Stomach smooth muscle (tissue), 2 donors: ENCODE measurements around the gene HDAC8.

Experiments used
- H3K27ac ChIP-seq: one replicate; pipeline ENCODE4 v1.7.0; 2013; ENCODE audit warnings: mild to moderate bottlenecking, low read length, inconsistent platforms
- H3K27me3 ChIP-seq, 2 donors: one replicate each; pipeline ENCODE4 v1.7.0; 2013; ENCODE audit warnings: low read length in 2 of 2; ENCODE audit not compliant: insufficient read depth in 2 of 2, control insufficient read depth in 1 of 2
- H3K36me3 ChIP-seq, 2 donors: one replicate each; pipeline ENCODE4 v1.7.0; 2013; ENCODE audit warnings: low read length in 2 of 2; ENCODE audit not compliant: control insufficient read depth in 2 of 2, insufficient read depth in 2 of 2
- H3K4me1 ChIP-seq: one replicate; pipeline ENCODE4 v1.7.0; 2013; ENCODE audit warnings: low read length; ENCODE audit not compliant: control insufficient read depth, insufficient read depth
- H3K4me3 ChIP-seq, 2 donors: one replicate each; pipeline ENCODE4 v1.7.0; 2013; ENCODE audit warnings: low read length in 2 of 2
- H3K9ac ChIP-seq, 2 donors: one replicate each; pipeline ENCODE4 v1.7.0; 2013; ENCODE audit warnings: low read length in 2 of 2, mild to moderate bottlenecking in 1 of 2
- H3K9me3 ChIP-seq, 2 donors: one replicate each; pipeline ENCODE4 v1.7.0; 2013; ENCODE audit warnings: low read length in 2 of 2; ENCODE audit not compliant: control insufficient read depth in 2 of 2
- donor health status: healthy.
- donor health status: Pancreatic carcinoma.

The HDAC8 gene

GRCh38 chrX:72376124-72376523, 196.5 kb downstream of the HDAC8 start:
- Histone ChIP-seq H3K9ac (no peak overlapping the region), H3K27ac (no peak overlapping the region), H3K36me3 (no peaks in the 10 kb centered on the region), H3K9me3 (no peaks in the 10 kb centered on the region), H3K4me3 (no peak overlapping the region), H3K27me3 (peaks cover 0 to 3% of the 10 kb centered on the region in 2 donors), H3K4me1 (no peaks in the 10 kb centered on the region)

- Histone ChIP-seq H3K9me3 (no peaks in the 10 kb centered on the region), H3K9ac (no peak overlapping the region), H3K4me3 (no peak overlapping the region), H3K36me3 (no peaks in the 10 kb centered on the region), H3K27ac (no peak overlapping the region), H3K27me3 (peaks cover 0 to 6% of the 10 kb centered on the region in 2 donors), H3K4me1 (no peaks in the 10 kb centered on the region)
Observed at GRCh38 chrX:72373136-72373535, 199.5 kb downstream of the HDAC8 start.

GRCh38 chrX:72372735-72373134, 199.9 kb downstream of the HDAC8 start:
- no peak overlapping the region for H3K4me3 ChIP-seq
- H3K4me1 ChIP-seq: no peaks in the 10 kb centered on the region
- no peaks in the 10 kb centered on the region for H3K36me3 ChIP-seq
- no peak overlapping the region for H3K27ac ChIP-seq
- peaks cover 0 to 4% of the 10 kb centered on the region in 2 donors for H3K27me3 ChIP-seq
- H3K9ac ChIP-seq: no peak overlapping the region
- H3K9me3 ChIP-seq: no peaks in the 10 kb centered on the region

- H3K9me3 ChIP-seq: no peaks in the 10 kb centered on the region
- H3K27ac ChIP-seq: no peak overlapping the region
- H3K9ac ChIP-seq: no peak overlapping the region
- peaks cover 0 to 4% of the 10 kb centered on the region in 2 donors for H3K27me3 ChIP-seq
- no peak overlapping the region for H3K4me3 ChIP-seq
- H3K4me1 ChIP-seq: no peaks in the 10 kb centered on the region
- H3K36me3 ChIP-seq: no peaks in the 10 kb centered on the region
Observed at GRCh38 chrX:72371405-72371804, 201.2 kb downstream of the HDAC8 start.

GRCh38 chrX:72368796-72369195, 203.8 kb downstream of the HDAC8 start:
- H3K9me3 ChIP-seq: no peaks in the 10 kb centered on the region
- no peaks in the 10 kb centered on the region for H3K4me1 ChIP-seq
- H3K9ac ChIP-seq: no peak overlapping the region
- H3K36me3 ChIP-seq: no peaks in the 10 kb centered on the region
- H3K4me3 ChIP-seq: no peak overlapping the region
- H3K27me3 ChIP-seq: peaks cover 0 to 4% of the 10 kb centered on the region in 2 donors
- no peak overlapping the region for H3K27ac ChIP-seq

GRCh38 chrX:72367516-72367915, 205.1 kb downstream of the HDAC8 start:
- no peaks in the 10 kb centered on the region for H3K9me3 ChIP-seq
- H3K27ac ChIP-seq: no peak overlapping the region
- H3K9ac ChIP-seq: no peak overlapping the region

DNA sequence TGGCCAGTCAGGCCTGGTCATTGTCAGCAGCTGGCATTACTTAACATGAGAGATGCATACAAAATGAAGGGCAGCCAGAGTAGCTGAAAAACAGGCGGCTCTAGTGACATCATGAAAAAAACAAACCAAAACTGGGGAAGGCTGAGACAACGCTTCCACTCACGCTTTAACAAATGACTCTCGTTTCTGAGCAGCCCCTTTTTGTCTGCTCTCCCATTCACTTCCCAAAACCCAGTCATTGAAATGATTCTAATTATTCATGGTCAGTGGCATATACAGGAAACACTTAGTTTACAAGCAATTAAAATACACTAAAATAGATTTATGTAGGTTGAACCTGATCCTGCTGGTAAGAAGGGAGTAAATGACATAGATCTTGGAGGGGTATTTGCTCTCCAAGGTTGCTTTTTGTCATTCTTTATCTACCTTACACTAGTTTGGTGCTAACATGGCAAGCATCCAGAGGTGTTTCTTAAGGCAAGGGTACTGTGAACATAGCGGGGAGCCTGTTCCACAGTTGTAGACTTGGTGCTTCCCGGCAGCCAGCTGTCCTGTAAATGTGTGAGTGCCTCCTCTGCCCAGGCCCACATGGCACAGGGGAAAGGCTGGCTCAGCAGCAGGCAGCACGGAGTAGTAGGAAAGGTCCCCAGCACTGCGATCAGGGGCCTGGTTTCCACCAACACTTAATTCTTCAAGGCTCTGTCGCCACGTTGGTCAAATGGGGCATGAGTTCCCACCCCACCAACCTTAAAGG, 205.8 kb downstream of the HDAC8 start:
- Histone ChIP-seq H3K4me3 (no peak overlapping the region), H3K9ac (no peak overlapping the region), H3K27ac (no peak overlapping the region), H3K9me3 (no peaks in the 10 kb centered on the region), H3K36me3 (no peaks in the 10 kb centered on the region), H3K4me1 (no peaks in the 10 kb centered on the region), H3K27me3 (peaks cover 0 to 4% of the 10 kb centered on the region in 2 donors)

More at GRCh38 chrX:72367516-72367915, 205.1 kb downstream of the HDAC8 start:
- Histone ChIP-seq H3K36me3 (no peaks in the 10 kb centered on the region), H3K4me1 (no peaks in the 10 kb centered on the region), H3K4me3 (no peak overlapping the region), H3K27me3 (peaks cover 0 to 4% of the 10 kb centered on the region in 2 donors)

GRCh38 chrX:72366178-72366577, 206.5 kb downstream of the HDAC8 start:
- Histone ChIP-seq H3K27ac (no peak overlapping the region), H3K9me3 (no peaks in the 10 kb centered on the region), H3K4me1 (no peaks in the 10 kb centered on the region), H3K9ac (no peak overlapping the region), H3K27me3 (peaks cover 0 to 4% of the 10 kb centered on the region in 2 donors), H3K36me3 (no peaks in the 10 kb centered on the region), H3K4me3 (no peak overlapping the region)

- H3K4me1 ChIP-seq: no peaks in the 10 kb centered on the region
- no peaks in the 10 kb centered on the region for H3K9me3 ChIP-seq
- peaks cover 0 to 4% of the 10 kb centered on the region in 2 donors for H3K27me3 ChIP-seq
- H3K9ac ChIP-seq: no peak overlapping the region
- H3K4me3 ChIP-seq: no peak overlapping the region
- H3K36me3 ChIP-seq: no peaks in the 10 kb centered on the region
- H3K27ac ChIP-seq: no peak overlapping the region
Observed at GRCh38 chrX:72365126-72365525, 207.5 kb downstream of the HDAC8 start.

GRCh38 chrX:72360326-72360725, 212.3 kb downstream of the HDAC8 start:
- Histone ChIP-seq H3K4me1 (no peaks in the 10 kb centered on the region), H3K27ac (no peak overlapping the region), H3K36me3 (no peaks in the 10 kb centered on the region), H3K9ac (no peak overlapping the region), H3K27me3 (peaks cover 0 to 10% of the 10 kb centered on the region in 2 donors), H3K4me3 (no peak overlapping the region), H3K9me3 (no peaks in the 10 kb centered on the region)

- no peaks in the 10 kb centered on the region for H3K4me1 ChIP-seq
- H3K27ac ChIP-seq: no peak overlapping the region
- no peak overlapping the region for H3K9ac ChIP-seq
- peaks cover 0 to 15% of the 10 kb centered on the region in 2 donors for H3K27me3 ChIP-seq
- no peak overlapping the region for H3K4me3 ChIP-seq
- H3K9me3 ChIP-seq: no peaks in the 10 kb centered on the region
- no peaks in the 10 kb centered on the region for H3K36me3 ChIP-seq
Observed at GRCh38 chrX:72358313-72358712, 214.3 kb downstream of the HDAC8 start.
